PC-3 (cell line): Measurements from ENCODE around the gene IFFO2.

Experiments used
- CTCF ChIP-seq: fragments of 300-600 bp; sonication (generic); conservative IDR thresholded peaks from 2 replicates; pipeline ENCODE4 v1.5.1; 2017; ENCODE audit warnings: antibody characterized with exemption, low read depth, mild to moderate bottlenecking, low read length
- EZH2 ChIP-seq: fragments of 300-600 bp; sonication (generic); IDR thresholded peaks from one replicate; pipeline ENCODE4 v1.6.1; 2017; ENCODE audit warnings: antibody characterized with exemption, mild to moderate bottlenecking, low read length; ENCODE audit not compliant: unreplicated experiment

GRCh38 chr1:18907021-18907916 is 49.2 kb downstream of the IFFO2 start:
- peak; percentile 95 for TF ChIP-seq CTCF
- TF ChIP-seq EZH2 = no peak
